GM12864 (cell line): Measurements from ENCODE around the gene RIC8A.

Experiments used
- DNase-seq: peaks from one replicate; pipeline ENCODE4 v3.0.0-alpha.2; 2011; ENCODE audit warnings: low read depth
- H3K4me3 ChIP-seq: 2 replicates; pipeline ENCODE4 v1.5.1; 2011; ENCODE audit warnings: mild to moderate bottlenecking, low read depth, low read length, control low read depth
- CTCF ChIP-seq: IDR thresholded peaks from 2 replicates; pipeline ENCODE4 v1.5.1; 2011; ENCODE audit warnings: low read depth, mild to moderate bottlenecking, moderate library complexity, low read length, control low read depth, inconsistent platforms; ENCODE audit errors: missing control alignments

Gene RIC8A

DNA sequence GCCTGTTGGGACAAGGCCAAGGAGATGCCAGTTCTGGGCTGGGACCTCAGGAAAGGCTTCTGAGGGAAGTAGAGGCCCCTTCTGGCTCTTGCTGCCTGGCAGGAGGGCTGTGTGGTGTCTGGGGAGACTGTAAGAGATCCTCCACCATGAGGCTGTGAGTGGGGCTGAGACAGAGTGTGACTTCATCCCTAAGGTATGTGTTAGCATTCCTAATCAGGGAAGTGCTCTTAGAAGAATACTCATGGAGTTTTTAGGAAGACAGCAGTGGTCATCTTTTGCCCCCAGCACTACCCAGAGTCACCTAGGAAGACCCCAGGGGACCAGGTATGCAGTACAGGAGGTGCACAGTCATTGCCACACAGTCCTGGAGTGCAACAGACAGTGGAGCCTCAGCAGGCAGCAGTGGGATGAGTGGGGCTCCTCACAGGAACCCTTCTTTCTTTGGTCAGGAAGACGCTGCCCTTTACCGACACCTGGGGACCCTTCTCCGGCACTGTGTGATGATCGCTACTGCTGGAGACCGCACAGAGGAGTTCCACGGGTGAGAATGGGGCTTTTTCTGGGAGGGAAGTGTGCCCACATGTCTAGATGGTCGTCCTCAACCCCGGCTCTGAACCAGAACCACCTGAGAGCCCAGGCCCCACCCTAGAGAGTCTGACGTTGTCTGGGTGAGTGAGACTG is 2.8 kb downstream of the RIC8A start:
- no peak overlapping the region; the same call in 1 of the 2 replicates for H3K4me3 ChIP-seq
- no peak for TF ChIP-seq CTCF
- DNase-seq: no peak

DNA sequence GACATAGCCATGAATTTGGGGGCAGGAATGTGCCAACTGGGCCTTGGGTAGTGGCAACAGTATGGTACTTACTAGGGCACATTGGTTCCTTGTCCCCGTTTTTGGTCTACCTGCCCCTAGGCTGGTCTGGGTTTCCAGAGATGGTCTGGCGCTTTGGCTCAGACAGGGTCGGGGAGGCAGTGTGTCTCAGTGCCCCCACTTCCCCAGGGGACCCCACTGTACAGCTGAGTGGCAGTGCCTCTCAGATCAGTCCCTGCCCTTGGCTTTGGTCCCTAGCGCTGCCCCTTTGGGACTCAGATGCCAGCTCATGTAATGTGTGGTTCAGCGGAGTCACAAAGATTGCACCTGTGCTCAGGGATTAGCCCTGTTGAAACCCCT is 3.3 kb downstream of the RIC8A start:
- TF ChIP-seq CTCF: no peak
- H3K4me3 ChIP-seq: no peak overlapping the region
- no peak for DNase-seq

DNA sequence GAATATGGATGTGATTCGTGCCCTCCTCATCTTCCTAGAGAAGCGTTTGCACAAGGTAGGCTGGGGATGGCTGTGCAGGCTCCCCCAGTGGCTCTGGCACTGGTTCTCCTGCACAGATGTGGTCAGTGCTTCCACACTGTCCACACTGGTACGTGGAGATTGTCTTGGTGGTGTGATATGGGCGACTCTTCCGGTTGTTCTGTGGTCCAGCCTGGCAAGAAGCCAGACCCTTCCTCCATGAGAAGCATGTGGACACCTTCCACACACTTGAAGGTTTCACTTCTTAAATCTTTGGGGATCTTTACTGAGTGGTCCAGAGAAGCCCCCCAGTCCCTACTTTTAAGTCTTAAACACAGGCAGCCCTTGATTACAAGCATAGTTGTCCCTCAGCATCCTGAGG is 3.8 kb downstream of the RIC8A start:
- H3K4me3 ChIP-seq: no peak overlapping the region
- TF ChIP-seq CTCF: no peak
- DNase-seq: no peak

DNA sequence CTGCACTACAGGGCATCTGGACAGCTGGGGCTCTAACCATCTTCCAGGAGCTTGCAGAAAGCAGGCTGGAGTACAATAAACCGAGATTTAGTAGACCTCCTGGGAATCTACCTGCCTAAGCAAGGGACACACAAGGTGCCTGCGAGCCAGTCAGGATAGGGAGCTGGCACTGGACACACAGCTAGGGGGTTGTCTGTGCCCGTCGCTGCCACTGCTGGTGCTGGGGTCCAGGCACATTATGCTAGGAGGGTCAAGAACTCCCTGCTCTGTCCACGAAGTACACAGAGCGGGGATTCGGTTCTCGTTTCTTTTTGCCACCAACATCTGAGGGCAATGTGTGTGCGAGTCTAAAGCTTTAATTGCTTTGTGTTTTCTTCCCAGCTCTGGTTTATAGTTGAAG is 4.2 kb downstream of the RIC8A start:
- H3K4me3 ChIP-seq: no peak overlapping the region
- no peak for DNase-seq
- no peak for TF ChIP-seq CTCF

GRCh38 chr11:212150-213100 is 4.9 kb downstream of the RIC8A start:
- no peak overlapping the region for H3K4me3 ChIP-seq
- no peak for TF ChIP-seq CTCF
- no peak for DNase-seq

- no peak overlapping the region for H3K4me3 ChIP-seq
- DNase-seq: no peak
- no peak for TF ChIP-seq CTCF
Measured at GRCh38 chr11:213111-213510, 5.6 kb downstream of the RIC8A start.
